DMS114 treated with DMSO at 0.1 percent for 48 hours (cell line): Measurements from ENCODE around the gene GLYR1.
A peak's percentile ranks its signal among the peaks of the same experiment; 100 is the strongest.
"Not testable (repeated sequence)": the region's sequence is repeated elsewhere in the genome, so short reads cannot be mapped to it uniquely, and the experiment has no call there.

Experiments used
- DNase-seq: peaks from one replicate; lab custom pipeline; 2025; ENCODE audit not compliant: unreplicated experiment; lab: John Stamatoyannopoulos, UW

Gene GLYR1

DNA sequence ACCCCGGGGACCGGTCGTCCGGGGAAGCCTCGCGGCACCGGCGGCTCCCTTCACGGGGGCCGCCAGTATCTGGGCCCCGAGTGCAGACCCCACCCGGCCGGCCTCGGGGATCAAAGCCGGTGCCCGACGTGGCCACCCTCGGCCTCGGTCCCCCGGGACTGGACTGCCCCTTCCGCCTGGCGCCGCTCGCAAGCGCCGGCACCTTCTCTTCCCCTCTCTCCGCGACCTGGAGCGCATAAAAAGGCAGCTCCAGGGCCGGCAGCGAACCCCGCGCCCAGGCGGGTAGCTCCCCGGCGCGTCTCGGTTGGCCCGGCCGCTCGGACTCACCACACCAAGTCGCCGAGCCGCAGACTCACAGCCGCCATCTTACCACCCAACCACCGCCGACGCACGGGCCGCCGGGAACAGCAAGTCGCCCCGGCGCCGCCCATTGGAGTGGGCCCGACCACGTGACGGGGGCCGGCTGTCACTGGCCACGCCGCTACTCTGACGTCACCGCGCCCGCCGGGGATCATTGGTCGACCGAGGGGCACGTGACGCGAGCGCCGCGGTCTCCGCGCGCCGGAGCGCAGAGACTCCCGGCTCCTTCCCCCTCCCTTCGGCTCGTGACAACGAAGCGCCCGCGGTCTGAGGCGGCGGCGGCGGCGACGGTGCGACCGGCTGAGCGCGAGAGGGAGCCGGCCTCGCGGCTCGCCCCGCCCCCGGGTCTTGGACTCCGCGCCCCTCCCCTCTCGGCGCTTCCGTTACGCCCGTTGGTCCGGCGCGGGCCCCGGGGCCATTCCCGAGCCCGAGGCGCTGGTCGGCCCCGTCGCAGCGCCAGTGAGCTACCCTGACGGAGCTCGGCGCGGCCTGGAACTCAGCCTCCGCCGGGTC, at the start of gene GLYR1, which contains the start of gene UBN1:
Gene GLYR1 (minus strand): TSS at position 388 of the 873 bp plus-strand sequence. CDS start 23 bp downstream, at position 365.
Gene UBN1 (plus strand): TSS at position 581 of the 873 bp plus-strand sequence. CDS start 5,437 bp downstream, outside the sequence.
- peak; percentile 81 for DNase-seq

DNA sequence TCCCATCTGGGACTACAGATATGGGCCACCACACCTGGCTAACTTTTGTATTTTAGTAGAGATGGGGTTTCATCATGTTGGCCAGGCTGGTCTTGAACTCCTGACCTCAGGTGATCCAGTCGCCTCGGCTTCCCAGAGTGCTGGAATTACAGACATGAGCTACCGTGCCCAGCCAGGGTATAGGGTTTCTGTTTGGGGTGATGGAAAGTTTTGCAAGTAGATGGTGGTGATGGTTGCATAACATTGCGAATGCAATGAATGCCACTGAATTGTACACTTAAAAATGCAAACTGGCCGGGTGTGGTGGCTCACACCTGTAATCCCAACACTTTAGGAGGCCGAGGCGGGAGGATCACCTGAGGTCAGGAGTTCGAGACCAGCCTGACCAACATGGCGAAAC, 49.7 kb upstream of the GLYR1 start:
- not testable (repeated sequence) for DNase-seq

DNA sequence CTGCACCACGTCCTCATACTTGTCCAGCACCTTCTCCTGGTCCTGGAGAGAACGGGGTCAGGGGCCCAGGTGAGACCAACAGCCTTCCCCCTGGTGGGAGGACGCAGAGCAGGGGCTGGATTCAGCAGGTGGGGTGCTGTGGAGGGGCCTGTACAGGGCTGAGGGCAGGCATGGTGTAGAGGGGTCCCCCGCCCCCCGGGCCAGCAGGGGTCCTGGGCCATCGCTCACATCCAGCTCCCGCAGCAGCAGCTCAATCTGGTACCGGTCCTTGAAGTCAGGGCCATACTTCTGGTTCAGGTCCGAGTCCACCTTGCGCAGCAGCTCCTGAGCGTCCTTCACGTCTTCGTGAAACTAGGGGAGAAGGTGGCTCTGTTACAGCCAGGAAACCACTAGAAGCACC, 48.3 kb upstream of the GLYR1 start:
- DNase-seq: no peak

DNA sequence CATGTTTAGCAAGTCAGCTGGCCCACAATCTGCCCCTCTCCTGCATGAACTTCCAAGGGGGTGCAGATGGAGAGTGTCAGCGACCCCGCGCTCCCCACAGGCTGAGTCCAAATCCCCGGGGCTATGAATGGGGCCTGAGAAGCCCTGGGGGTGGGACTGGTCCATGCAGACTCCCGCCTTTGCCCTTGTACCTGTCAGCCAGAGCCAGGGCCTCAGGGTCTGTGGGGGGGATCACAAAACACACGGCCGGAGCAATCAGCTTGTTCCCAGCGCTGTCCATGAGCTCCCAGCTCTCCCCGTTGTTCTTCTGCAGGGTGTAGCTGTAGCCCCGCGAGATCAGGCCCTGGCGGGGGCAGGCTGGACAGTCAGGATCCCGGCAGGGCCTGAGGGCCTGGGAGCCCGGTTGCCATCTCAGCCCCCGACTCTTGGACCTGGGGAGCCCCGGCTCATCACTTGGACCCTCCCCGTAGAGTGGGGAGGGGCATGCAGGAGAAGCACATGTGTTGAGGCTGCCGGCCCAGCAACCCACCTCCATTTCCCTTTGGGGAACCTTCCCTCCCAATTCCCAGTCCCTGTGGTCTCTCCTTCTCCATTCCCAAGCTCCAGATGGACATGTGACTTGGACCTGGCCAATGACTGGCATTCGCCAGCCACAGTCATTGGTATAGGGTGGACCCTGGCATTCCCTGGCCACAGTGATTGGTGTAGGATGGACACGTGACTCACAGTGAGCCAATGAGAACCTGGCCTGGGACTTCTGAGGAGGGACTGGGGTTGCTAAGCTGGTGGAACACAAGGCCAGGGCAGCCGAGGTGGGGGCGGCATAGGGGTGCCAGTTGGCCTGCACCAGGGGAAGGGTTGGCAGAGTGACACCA, 47.4 kb upstream of the GLYR1 start:
- DNase-seq: no peak

DNA sequence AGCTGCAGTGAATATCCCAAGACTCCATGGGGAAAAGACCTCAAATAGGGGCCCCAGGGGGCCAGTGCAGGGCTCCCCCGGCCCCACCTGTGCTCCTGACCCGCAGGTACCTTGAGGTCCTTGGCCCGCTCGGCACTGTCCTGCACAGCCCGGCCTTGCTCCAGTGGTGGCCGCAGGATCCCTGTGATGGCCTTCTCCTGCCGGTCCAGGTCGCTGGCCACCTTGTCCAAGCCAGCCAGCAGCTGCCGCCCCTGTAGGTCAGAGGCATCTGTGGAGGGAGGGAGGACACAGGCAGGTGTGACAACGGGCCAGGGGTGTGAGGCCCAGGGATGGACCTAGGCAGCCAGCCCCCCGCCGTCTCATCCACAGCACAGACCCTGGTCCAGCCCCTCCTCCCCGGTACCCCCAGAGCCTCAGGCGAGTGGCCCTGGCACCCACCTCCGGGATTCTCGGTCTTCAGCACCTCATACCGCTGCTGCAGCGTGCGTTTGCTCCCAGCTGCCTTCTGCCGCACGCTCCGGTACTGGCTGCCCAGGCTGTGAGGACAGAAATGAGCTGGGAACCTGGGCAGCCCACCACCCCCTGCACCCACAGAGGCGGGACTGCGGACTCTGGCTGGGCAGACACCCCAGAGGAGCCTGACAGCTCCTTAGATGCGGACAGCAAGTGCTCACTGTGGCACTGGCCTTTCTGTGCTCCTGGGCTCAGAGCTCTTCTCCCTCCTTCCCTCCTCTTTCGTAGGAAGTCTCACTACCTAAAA, 46.2 kb upstream of the GLYR1 start:
- DNase-seq: no peak

DNA sequence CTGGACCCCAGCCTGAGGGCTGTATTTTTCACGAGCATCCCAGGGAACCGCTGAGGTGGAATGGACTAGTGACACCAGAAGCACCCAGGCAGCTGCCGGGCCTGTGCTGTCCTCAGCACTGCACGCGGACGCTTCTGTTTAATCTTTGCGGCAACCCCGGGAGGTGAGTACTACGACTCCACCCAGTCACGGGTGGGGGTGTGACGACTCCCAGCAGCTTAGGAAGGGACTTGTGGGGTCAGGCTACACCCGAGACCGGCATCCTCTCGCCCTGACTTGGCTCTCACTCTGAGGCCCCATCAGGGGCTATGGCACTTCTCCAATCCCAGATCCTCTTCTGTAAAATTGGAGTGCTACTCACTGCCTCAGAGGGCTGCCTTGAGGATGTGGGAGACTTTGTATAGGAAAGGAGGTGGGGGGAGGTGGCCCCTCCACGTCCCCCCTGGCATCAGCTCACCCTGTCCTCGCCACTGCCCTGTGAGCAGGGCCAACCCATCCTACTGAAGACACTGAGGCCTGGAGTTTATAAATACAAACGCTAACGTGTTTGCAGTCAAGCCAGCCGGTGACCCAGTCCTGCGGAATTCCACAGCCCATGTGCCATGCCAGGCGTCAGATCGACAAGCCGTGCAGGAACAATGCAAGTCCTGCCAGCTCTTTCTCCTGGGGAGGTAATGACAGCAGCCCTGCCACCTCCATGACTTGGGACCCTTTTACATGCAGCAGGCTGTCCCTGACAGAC, 45.4 kb upstream of the GLYR1 start:
- DNase-seq: no peak

DNA sequence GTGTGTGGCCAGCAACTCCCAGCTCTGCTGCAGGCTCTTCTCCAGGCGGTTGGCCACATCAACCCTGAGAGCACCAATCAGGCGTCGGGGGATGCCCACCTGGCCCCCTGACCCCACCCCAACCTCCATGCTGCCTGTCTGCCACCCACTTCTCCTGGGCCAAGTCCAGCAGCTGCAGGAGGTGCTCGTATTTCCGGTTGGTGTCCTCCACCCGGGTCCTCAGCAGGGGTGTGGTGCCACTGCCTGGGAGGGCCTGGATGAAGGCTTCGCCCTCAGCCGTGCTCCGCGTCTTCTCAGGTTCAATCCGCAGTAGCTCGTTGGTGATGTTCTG, 44.8 kb upstream of the GLYR1 start:
- no peak for DNase-seq

DNA sequence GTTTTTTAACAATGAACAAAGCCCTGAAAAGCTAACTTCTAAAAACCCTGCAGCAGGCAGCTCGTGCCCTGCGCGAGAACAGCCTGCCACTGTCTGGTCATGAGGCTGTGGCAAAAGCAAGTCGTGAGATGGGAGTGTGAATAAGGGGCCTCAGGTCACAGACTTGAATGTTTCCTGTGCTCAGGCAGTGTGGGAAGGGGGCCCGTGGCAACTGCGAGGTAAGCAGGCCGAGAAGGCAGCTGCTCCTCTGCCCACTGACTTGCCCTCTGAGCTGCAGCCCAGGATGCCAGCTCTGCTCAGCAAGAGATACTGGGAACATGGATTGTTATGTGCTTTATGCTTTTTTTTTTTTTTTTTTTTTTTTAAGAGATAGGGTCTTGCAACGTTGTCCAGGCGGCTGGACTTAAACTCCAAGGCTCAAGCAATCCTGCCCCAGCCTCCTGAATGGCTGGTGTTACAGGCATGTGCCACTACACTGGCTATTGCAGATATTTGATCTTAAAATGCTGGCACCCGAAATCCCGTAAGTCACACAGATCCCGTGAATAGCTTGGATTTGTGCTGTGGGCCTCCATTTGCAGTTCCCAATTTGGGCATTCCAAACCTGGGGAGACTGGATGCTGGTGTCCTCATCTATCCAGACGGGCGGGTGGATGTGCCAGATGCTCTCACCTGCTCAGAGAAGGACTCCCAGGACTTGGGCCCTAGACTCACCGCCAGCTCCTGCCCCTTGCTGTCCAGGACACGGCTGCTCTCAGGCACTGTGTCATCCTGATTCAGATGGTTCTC, 44.2 kb upstream of the GLYR1 start:
- no peak for DNase-seq

DNA sequence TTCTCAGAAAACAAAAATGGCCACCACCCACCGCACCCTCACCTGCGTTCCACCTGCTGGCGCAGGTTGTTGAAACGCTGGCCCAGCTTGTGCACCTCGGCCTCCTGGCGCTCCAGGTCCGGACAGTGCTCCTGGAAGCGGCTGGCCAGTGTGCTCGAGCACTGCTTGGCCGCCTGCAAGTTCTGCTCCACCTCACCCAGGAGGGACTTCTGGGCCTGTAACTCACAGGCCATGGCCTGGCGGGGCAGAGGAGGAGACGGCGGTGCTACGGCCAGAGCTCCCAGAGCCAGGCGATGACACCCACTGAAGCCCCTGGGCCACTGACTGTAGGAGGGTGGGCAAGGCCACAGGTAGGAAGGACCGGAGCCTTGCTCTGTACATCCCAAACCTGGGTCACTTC, 43.6 kb upstream of the GLYR1 start:
- DNase-seq: no peak

DNA sequence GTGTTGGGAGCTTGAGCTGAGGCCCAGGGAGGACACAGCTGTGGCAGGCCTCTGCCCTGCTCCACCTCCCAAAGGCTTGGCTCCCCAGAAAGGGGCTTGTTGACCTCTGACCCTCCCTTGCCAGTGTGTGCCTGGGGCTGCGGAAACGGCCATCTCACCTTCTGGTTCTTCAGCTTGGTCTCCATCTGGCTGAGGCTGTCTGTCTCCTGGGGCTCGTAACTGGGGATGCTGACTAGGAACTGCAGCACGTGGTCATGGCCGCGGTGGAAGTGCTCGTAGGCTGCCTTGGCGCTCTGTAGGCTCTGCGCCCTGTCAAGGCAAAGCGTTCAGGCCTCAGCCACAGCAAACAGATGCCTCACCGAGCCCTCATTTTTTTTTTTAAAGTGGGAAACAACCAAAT, 42.9 kb upstream of the GLYR1 start:
- no peak for DNase-seq

DNA sequence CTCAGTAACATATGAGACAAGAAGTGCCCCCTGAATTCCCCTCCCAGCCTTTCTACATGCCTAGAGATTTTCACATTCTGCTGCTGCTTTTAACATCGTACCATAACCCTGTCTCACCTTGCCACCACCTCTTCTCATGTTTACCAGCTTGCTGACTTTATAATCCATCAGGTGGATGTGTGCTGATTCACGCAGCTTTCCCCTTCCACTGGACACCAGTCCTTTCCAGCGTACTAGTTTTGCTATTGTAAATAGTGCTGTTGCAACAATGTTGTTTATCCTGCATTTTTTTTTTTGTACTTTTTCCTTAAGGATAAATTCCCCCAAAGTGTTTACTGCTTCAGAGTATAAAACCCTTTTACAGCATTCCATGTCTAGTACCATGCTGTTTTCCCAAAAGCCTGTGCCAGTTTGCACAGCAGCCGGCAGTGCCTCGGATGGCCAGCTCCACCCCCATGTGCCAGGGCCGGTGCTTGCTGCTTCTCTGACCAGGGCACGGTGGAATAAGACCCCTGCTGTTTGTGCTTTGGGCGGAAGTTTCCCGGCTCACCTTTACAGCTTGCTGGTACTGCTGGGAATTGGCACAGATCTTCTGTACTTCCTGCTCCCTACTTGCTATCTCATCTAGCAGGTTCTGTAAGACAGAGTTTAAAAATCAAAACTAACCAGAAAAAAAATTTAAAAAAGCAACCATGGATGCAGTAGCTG, 41.5 kb upstream of the GLYR1 start:
- no peak for DNase-seq

DNA sequence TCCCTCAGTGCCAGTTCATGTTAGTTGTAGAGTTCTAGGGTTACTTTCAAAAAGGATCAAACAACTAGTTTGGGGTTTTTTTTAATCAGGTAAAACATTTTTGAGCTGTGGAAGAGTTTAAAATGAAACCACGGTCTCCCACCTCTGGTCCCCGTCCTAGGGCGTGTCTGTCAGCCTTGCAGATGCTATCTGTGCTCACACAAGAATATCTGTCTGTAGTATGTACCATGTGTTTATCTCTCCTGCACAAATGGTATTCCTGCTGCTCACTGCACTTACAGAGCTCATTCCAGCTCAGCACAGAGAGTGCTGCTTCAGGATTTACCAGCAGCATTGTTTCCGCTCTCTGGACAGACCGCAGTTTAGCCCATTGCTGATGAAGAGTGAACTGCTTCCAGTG, 39.1 kb upstream of the GLYR1 start:
- DNase-seq: no peak

DNA sequence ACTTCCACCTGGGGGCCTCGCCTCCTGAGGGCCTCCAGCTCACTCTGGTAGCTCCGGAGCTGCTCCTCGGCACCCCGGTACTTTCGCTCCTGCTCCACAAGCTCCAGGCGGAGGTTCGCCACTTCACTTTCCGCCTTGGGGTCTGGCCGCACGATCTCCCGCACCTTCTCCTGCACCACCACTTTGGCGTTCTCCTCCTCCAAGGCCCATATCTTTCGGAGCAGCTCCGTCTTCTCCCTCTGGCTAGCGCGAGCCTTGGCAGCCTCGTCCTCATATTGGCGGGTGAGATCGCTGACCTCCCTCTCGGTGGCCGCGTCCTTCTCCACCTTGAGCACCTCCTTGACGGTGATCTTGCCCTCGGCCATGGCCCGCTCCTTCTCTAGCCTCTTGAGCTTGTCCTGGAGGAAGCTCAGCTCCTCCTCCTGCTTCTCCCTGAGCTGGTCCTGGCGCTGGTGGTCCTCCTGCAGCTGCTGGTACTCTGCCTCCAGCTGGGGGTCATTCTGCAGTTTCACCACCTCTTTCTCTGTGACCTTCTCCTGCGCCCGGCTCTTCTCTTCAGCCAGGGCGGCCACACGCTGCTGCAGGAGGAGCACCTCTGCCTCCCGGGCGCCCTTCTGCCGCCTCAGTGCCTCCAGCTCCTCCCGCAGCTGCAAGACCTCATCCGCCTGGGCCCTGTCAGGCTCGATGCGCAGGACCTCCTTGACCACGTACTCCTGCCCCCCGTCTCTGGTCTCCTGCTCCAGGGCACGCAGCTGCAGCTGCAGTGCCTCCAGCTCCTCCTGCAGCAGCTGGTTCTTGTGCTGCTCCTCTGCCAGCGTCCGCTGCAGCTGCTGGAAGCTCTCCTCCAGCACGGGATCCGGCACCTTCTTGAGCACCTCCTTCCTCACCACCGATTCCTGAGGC, 38.1 kb upstream of the GLYR1 start:
- DNase-seq: no peak

DNA sequence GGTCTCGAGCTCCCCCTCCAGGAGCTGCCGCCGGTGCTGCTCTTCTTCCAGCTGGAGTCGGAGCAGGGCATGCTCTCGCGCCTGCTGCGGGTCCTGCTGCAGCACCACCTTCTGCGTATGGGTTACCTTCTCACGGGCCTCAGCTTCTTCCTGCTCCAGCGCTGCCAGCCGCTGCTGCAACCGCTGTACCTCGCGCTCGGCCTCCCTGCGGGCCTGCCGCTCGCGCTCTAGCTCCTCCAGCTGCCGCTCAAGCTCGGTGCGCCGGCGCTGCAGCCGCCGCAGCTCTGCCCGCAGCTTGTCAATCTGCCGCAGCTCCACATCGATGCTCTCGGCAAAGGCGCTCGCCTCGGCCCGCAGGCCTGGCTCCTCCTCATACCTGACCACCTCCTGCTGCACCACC, 37.1 kb upstream of the GLYR1 start:
- DNase-seq: no peak

DNA sequence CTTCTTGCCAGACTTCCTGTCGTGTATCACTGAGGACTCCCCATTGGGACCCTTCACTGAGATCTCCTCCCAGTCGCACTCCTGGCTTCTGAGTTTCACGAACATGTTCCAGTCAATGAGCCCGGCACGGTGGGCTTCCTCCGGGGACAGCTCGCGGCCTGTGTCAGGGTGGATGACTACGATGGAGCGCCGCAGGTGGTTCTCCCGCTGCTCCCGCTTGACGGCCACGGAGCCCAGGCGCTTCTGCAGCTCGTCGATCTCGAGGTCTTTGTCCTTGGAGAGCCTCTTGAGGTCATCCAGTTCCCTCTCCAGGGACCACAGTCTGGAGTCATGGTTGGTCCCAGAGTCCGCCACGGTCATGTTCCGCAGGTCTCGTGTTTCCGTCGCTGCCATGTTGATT, 36.4 kb upstream of the GLYR1 start:
- no peak for DNase-seq

DNA sequence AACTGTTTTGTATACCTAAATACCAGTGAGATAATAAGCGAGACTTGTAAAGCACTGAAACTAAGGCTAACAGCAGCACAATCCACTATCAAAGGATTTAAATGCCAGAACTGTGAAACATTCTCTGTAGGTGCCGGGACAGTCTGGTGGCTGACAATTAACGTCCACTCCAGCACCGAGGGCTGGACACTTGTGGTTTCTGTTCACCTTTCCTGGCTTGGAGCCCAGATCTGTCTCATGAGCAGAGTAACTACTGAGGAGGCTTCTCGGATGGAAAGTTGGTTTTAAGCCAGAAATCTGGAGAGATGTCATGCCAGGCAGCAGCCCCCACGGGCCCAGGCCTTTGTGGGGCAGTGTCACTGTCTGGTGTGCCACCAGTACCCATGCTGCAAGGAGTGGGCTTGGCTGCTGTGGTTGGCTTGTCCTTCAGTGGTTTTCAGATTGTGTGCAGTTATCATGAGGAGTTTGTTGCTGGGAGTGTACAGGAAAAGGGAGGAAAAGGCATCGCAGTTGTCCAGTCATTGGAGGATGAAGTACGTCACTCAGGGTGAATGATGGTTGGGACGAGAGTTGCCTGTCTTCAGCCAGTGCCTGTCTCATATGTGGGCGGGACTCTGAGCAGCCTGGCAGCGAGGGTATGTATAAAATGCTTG, 35.7 kb upstream of the GLYR1 start:
- no peak for DNase-seq

DNA sequence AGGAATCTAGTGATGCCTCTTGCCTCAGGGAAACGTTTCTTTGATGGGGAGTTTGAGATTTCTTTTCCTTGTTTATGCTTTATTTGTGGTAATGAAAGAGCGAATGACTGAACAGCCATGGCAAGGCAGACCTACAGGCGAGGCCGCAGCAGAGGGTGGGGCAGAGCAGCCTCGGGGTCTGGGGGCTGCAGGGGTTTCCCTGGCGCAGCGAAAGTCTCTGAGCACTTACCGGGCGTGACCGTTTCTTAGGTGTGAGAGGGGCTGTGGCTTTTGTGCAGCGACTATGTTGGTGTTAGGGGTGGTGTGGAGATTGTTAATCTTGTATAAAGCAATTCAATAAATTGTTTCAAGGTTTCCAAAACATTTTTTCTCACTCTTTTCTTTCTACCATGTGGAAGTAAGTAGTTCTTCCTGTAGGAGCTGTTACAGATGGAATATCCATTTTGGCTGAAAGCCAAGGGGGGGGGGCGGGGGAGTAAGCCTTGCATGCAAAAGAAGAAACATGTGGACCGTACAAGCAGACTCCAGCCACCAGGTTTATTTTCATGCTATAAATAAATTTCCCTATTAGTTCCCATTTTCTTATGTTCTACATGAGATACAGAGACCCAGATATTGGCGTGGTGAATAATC, 35.0 kb upstream of the GLYR1 start:
- DNase-seq: no peak
